H1 (cell line): ENCODE results near the gene NEURL4. TPM values are rescaled to one million over a fixed set of nuclear protein-coding genes. Genes with fewer than 3 reads are reported as not detected.

Source experiments
- KDM4A ChIP-seq: IDR thresholded peaks from one replicate; pipeline ENCODE4 v1.7.1; 2012; ENCODE audit warnings: low read depth, mild to moderate bottlenecking, moderate library complexity, low read length, inconsistent platforms; ENCODE audit not compliant: severe bottlenecking
- polyA plus RNA-seq, 7 experiments: library from polyadenylated mRNA; depleted of rRNA in 3 of 7; stranded (reverse) in 5 of 7; unstranded in 2 of 7; fragments of >200 nt in 5 of 7; fragments of 200-250 nt in 2 of 7; gene quantifications; 1 replicate in 5 of 7; 2 replicates in 1 of 7; 4 replicates in 1 of 7; pipeline versions ENCODE4 v1.2.1 to v1.2.3, GENCODE V29; 2011 to 2013; ENCODE audit warnings: missing spikeins in 2 of 7, mixed read lengths in 2 of 7
- total RNA-seq: library from RNA; stranded (reverse); fragmentation: NEBNext Ultra II Directional; extraction: Animal tissue kit (Norgen Biotek cat#: 25700); gene quantifications from 2 replicates; pipeline ENCODE4 v1.2.1, GENCODE V29; 2021

Gene NEURL4
- total and polyA plus RNA-seq, 2 of the 8 experiments (the other 6 are each of a cell fraction or from before 2014, with no cell fraction given), result 29.6 to 46.8 TPM

DNA sequence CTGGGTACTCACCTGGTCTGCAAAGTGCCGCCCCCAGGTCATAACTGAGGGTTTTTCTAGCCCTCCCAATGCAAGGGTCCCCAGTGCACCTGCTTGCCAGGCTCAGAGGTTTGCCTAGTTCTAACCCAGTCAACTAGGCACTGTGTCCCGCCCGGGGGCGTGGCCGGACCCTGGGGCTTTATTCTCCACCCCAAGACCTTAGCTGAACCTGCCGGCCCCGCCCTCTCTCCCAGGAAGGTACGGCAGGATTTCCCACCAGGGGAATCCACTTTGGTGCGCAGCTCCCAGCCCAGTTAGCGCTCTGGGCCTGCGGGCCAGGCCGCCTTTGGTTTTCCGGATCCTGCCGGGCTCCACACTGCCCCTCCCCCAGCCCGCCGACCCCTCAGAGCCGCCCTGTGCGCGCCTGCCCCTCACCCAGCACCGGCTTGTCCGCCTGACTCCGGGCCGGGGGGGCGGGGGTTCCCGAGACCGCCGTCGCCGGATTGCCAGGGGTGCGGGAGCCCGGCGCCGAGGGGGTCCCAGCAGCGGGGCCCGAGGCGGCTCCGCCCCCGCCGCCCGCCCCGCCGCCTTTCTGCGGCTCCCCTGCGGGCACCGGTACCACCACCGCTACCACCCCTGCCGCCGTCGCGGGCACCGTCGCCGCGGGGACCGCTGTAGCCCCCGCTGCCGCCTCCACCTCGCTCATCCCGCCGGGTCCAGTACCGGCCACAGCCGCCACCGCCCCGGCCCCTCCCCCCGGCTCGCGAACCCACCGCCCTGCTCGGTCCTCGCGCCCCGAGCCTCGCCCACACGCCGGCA, 35.1 kb downstream of the NEURL4 start (continued):
- TF ChIP-seq KDM4A, result peak; percentile 39
